Peyer's patch (tissue), 4 donors: ENCODE data around the gene BFSP2. TPM values are rescaled to one million over a fixed set of nuclear protein-coding genes. Genes with fewer than 3 reads are reported as not detected.
A peak's percentile ranks its signal among the peaks of the same experiment; 100 is the strongest.

ENCODE experiments used
- DNase-seq, 3 donors: peaks; one replicate each; pipeline ENCODE4 v3.0.0-alpha.2; 2017 to 2019
- H3K27ac ChIP-seq, 4 donors: fragments of 200-600 bp; sonication (generic); one replicate each; pipeline ENCODE4 v1.5.1; 2016 to 2019
- H3K27me3 ChIP-seq, 2 donors: fragments of 200-600 bp; sonication (generic); one replicate each; pipeline ENCODE4 v1.5.1; 2019
- H3K36me3 ChIP-seq, 3 donors: fragments of 200-600 bp; sonication (generic); one replicate each; pipeline ENCODE4 v1.5.1; 2016 to 2019
- H3K4me1 ChIP-seq, 4 donors: fragments of 200-600 bp; sonication (generic); one replicate each; pipeline ENCODE4 v1.5.1; 2016 to 2019
- H3K4me3 ChIP-seq, 4 donors: fragments of 200-600 bp; sonication (generic); 1 replicate in 3 of 4; 2 replicates in 1 of 4; pipeline ENCODE4 v1.5.1; 2016 to 2019; ENCODE audit warnings: mild to moderate bottlenecking in 1 of 4
- H3K9me3 ChIP-seq, 4 donors: fragments of 200-600 bp; sonication (generic); one replicate each; pipeline ENCODE4 v1.5.1; 2016 to 2019; ENCODE audit warnings: mild to moderate bottlenecking in 1 of 4
- CTCF ChIP-seq, 6 experiments: fragments of 450-650 bp in 4 of 6; fragments of 200-600 bp in 2 of 6; sonication (generic) in 1 of 6; IDR thresholded peaks; one replicate each; pipeline ENCODE4 v1.5.1; 2017 to 2019; ENCODE audit warnings: antibody characterized with exemption in 6 of 6, mild to moderate bottlenecking in 3 of 6, moderate library complexity in 1 of 6
- POLR2A ChIP-seq, 2 donors: fragments of 450-650 bp; IDR thresholded peaks; one replicate each; pipeline ENCODE4 v1.5.1; 2017; ENCODE audit warnings: antibody characterized with exemption in 2 of 2, mild to moderate bottlenecking in 2 of 2, moderate library complexity in 2 of 2
- total RNA-seq, 4 donors: library from RNA; depleted of rRNA; stranded (reverse); fragments of >200 nt; gene quantifications; one replicate each; pipeline ENCODE4 v1.1.0, GENCODE V29; 2016

The BFSP2 gene
- total RNA-seq, 4 donors from 2014 or later: not detected

- Histone ChIP-seq H3K9me3 (no peaks in the 10 kb centered on the region), H3K27me3 (no peaks in the 10 kb centered on the region), H3K4me3 (no peak overlapping the region), H3K4me1 (peaks cover 0 to 11% (median 1%) of the 10 kb centered on the region in 4 donors), H3K27ac (peak overlapping the region in 2 of 4 donors; percentile 15 to 65), H3K36me3 (no peaks in the 10 kb centered on the region)
- TF ChIP-seq POLR2A (IDR thresholded peaks at IDR 0.05) (no peak), CTCF (IDR thresholded peaks at IDR 0.05) (no peak)
- DNase-seq: peak in 2 of 3 donors; percentile 59 to 61
Measured at GRCh38 chr3:133447750-133448477, 48.1 kb downstream of the BFSP2 start.

GRCh38 chr3:133448478-133449122 lies 48.7 kb downstream of the BFSP2 start:
- peaks cover 0 to 11% (median 1%) of the 10 kb centered on the region in 4 donors for H3K4me1 ChIP-seq
- H3K9me3 ChIP-seq: no peaks in the 10 kb centered on the region
- TF ChIP-seq POLR2A (IDR thresholded peaks at IDR 0.05): no peak
- TF ChIP-seq CTCF (IDR thresholded peaks at IDR 0.05): no peak
- no peak overlapping the region for H3K4me3 ChIP-seq
- H3K27me3 ChIP-seq: no peaks in the 10 kb centered on the region
- DNase-seq: peak in 2 of 3 donors; percentile 82 to 84
- peak overlapping the region in 3 of 4 donors; percentile 15 to 65 (median 61) for H3K27ac ChIP-seq
- no peaks in the 10 kb centered on the region for H3K36me3 ChIP-seq

GRCh38 chr3:133451309-133451708 lies 51.5 kb downstream of the BFSP2 start:
- H3K4me3 ChIP-seq: no peak overlapping the region
- no peaks in the 10 kb centered on the region for H3K9me3 ChIP-seq
- H3K36me3 ChIP-seq: no peaks in the 10 kb centered on the region
- H3K27ac ChIP-seq: no peak overlapping the region
- DNase-seq: no peak
- peaks cover 0 to 11% (median 1%) of the 10 kb centered on the region in 4 donors for H3K4me1 ChIP-seq
- H3K27me3 ChIP-seq: no peaks in the 10 kb centered on the region
- TF ChIP-seq CTCF (IDR thresholded peaks at IDR 0.05): no peak
- TF ChIP-seq POLR2A (IDR thresholded peaks at IDR 0.05): no peak

DNA sequence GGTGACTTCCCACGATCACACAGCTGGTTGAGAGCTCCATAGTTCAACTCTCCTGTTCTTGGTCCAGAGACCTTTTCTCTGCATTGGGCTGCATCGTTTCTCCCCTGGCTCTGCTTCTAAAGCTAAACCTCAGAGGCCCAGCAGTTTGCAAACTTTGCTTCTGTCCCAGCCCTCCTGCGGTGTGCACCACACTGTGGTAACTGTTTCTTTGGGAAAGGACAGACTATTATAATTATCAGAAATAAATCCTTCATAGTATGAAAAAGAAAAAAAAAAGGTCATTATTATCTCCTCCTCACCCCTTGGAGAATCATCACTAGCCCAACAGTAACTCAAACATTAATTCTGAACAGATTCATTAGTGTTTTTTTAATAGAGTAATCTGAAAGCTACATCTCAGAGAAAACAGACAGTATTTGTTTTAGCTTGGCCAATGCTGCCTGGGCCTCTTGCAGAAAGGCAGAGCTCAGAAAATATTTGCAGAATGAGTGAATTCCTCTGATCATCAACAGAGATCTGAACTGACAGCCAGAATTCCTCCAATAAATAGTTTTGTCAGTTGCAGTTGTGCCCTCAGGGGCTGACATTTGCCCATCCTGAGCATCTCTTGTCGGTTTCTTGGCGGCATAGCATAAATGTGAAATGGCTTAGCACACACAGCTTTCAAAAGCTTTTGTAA lies 52.9 kb downstream of the BFSP2 start:
- no peak overlapping the region for H3K27ac ChIP-seq
- H3K27me3 ChIP-seq: no peaks in the 10 kb centered on the region
- no peak for DNase-seq
- no peak for TF ChIP-seq POLR2A (IDR thresholded peaks at IDR 0.05)
- TF ChIP-seq CTCF (IDR thresholded peaks at IDR 0.05): no peak
- no peaks in the 10 kb centered on the region for H3K9me3 ChIP-seq
- H3K4me3 ChIP-seq: no peak overlapping the region
- no peaks in the 10 kb centered on the region for H3K36me3 ChIP-seq
- peaks cover 0 to 10% (median 1%) of the 10 kb centered on the region in 4 donors for H3K4me1 ChIP-seq

- no peak for DNase-seq
Measured at GRCh38 chr3:133453383-133453782, 53.5 kb downstream of the BFSP2 start.

More at GRCh38 chr3:133453383-133453782, 53.5 kb downstream of the BFSP2 start:
- no peak for TF ChIP-seq POLR2A (IDR thresholded peaks at IDR 0.05)
- no peak for TF ChIP-seq CTCF (IDR thresholded peaks at IDR 0.05)
- Histone ChIP-seq H3K4me1 (peaks cover 0 to 6% (median 1%) of the 10 kb centered on the region in 4 donors), H3K27me3 (no peaks in the 10 kb centered on the region), H3K9me3 (no peaks in the 10 kb centered on the region), H3K27ac (no peak overlapping the region), H3K36me3 (no peaks in the 10 kb centered on the region), H3K4me3 (no peak overlapping the region)
